GM08714 (cell line): Measurements from ENCODE around the gene USP9Y.

Experiments used
- H3K4me3 ChIP-seq: fragments of 200-500 bp; sonication (Bioruptor generic); 2 replicates; pipeline ENCODE4 v1.5.1; 2014; ENCODE audit warnings: mild to moderate bottlenecking, low read length, inconsistent platforms
- ZNF274 ChIP-seq: IDR thresholded peaks from 2 replicates; pipeline ENCODE4 v1.6.1; 2012; ENCODE audit warnings: mild to moderate bottlenecking, low read depth, low read length

The USP9Y gene

GRCh38 chrY:12855791-12856275, 154.8 kb downstream of the USP9Y start:
- H3K4me3 ChIP-seq: no peak overlapping the region
- TF ChIP-seq ZNF274: no peak

GRCh38 chrY:12867960-12868359, 166.9 kb downstream of the USP9Y start:
- no peak overlapping the region for H3K4me3 ChIP-seq
- TF ChIP-seq ZNF274: no peak

GRCh38 chrY:12896973-12897372, 195.9 kb downstream of the USP9Y start:
- no peak overlapping the region for H3K4me3 ChIP-seq
- no peak for TF ChIP-seq ZNF274

- TF ChIP-seq ZNF274: no peak
- no peak overlapping the region for H3K4me3 ChIP-seq
Measured at GRCh38 chrY:12898604-12899003, 197.6 kb downstream of the USP9Y start.

- no peak within 1 kb of the TSS for H3K4me3 ChIP-seq
- TF ChIP-seq ZNF274: no peak
Measured at GRCh38 chrY:12904618-12905516, 203.8 kb downstream of the USP9Y start, which contains the start of gene DDX3Y. TSS of gene DDX3Y (plus strand) at chrY:12904868. CDS start at chrY:12904937, 69 bp downstream.

- no peak for TF ChIP-seq ZNF274
- no peak overlapping the region for H3K4me3 ChIP-seq
Measured at GRCh38 chrY:12905517-12905872, 204.5 kb downstream of the USP9Y start.

GRCh38 chrY:12905895-12906294, 204.9 kb downstream of the USP9Y start:
- no peak for TF ChIP-seq ZNF274
- no peak overlapping the region for H3K4me3 ChIP-seq
